ENCODE results near the gene SAMD13. TPM values are rescaled to one million over a fixed set of nuclear protein-coding genes. Genes with fewer than 3 reads are reported as not detected.

SAMD13 gene
- total RNA-seq, 1 experiment from 2014 or later: 1.7 TPM

- H3K27ac Mint-ChIP-seq (ENCODE audit: unreplicated experiment): no peak overlapping the region
- TF ChIP-seq, protein P1, sequence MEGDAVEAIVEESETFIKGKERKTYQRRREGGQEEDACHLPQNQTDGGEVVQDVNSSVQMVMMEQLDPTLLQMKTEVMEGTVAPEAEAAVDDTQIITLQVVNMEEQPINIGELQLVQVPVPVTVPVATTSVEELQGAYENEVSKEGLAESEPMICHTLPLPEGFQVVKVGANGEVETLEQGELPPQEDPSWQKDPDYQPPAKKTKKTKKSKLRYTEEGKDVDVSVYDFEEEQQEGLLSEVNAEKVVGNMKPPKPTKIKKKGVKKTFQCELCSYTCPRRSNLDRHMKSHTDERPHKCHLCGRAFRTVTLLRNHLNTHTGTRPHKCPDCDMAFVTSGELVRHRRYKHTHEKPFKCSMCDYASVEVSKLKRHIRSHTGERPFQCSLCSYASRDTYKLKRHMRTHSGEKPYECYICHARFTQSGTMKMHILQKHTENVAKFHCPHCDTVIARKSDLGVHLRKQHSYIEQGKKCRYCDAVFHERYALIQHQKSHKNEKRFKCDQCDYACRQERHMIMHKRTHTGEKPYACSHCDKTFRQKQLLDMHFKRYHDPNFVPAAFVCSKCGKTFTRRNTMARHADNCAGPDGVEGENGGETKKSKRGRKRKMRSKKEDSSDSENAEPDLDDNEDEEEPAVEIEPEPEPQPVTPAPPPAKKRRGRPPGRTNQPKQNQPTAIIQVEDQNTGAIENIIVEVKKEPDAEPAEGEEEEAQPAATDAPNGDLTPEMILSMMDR (IDR thresholded peaks at IDR 0.05; ENCODE audit: unreplicated experiment): no peak
- H3K4me1 Mint-ChIP-seq (ENCODE audit: low read depth, unreplicated experiment): peaks cover 20% of the 10 kb centered on the region
- H3K4me3 Mint-ChIP-seq (ENCODE audit: low read depth, unreplicated experiment): no peak overlapping the region
- peaks cover 4% of the 10 kb centered on the region for H3K9me3 Mint-ChIP-seq (ENCODE audit: low read depth, unreplicated experiment)
- DNase-seq: no peak
- peaks cover 2% of the 10 kb centered on the region for H3K36me3 Mint-ChIP-seq (ENCODE audit: insufficient read depth, unreplicated experiment)
- BruUV-seq (replicated peaks): no TSS peak
- H3K27me3 Mint-ChIP-seq (ENCODE audit: unreplicated experiment): no peaks in the 10 kb centered on the region
- intact Hi-C loops (cut with micrococcal nuclease; ENCODE audit: unreplicated experiment): loop anchor here (10.0 kb wide), 1 partner anchor 86 kb away; no protein-coding TSS in a partner anchor
- CTCF ChIA-PET: no interaction called here
These were observed 58.8 kb downstream of the SAMD13 start for GRCh38 chr1:84360316-84360715.

GRCh38 chr1:84361796-84362195, 60.3 kb downstream of the SAMD13 start:
- no peaks in the 10 kb centered on the region for H3K27me3 Mint-ChIP-seq (ENCODE audit: unreplicated experiment)
- DNase-seq: no peak
- peaks cover 12% of the 10 kb centered on the region for H3K36me3 Mint-ChIP-seq (ENCODE audit: insufficient read depth, unreplicated experiment)
- TF ChIP-seq, protein P1 (IDR thresholded peaks at IDR 0.05; ENCODE audit: unreplicated experiment): no peak
- CTCF ChIA-PET: no interaction called here
- no peak overlapping the region for H3K4me3 Mint-ChIP-seq (ENCODE audit: low read depth, unreplicated experiment)
- BruUV-seq (replicated peaks): no TSS peak
- peaks cover 4% of the 10 kb centered on the region for H3K9me3 Mint-ChIP-seq (ENCODE audit: low read depth, unreplicated experiment)
- no peak overlapping the region for H3K27ac Mint-ChIP-seq (ENCODE audit: unreplicated experiment)
- H3K4me1 Mint-ChIP-seq (ENCODE audit: low read depth, unreplicated experiment): peaks cover 31% of the 10 kb centered on the region
- intact Hi-C loops (cut with micrococcal nuclease; ENCODE audit: unreplicated experiment): loop anchor here (10.0 kb wide), 1 partner anchor 87 kb away; no protein-coding TSS in a partner anchor

DNA sequence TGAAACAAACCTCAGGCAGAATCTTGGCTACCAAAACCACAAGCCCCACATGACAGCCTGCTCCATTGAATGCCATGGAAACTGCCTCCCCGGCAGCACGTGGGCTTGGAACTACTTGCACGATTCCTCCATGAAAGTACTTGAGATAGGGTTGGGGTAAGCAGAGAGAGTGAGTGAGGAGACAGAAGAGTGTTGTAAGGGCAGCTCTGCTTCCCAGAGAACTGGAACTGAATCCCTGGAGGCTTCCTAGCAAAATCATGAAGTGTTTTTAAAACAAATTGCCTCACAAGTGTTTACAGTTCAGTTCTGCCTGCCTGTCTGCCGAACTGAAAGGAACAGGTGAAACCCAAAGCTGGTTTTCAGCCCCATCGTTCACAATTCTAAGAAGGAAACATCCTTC, 61.5 kb downstream of the SAMD13 start:
- H3K4me1 Mint-ChIP-seq (ENCODE audit: low read depth, unreplicated experiment): peaks cover 31% of the 10 kb centered on the region
- H3K27ac Mint-ChIP-seq (ENCODE audit: unreplicated experiment): no peak overlapping the region
- CTCF ChIA-PET: no interaction called here
- TF ChIP-seq, protein P1 (IDR thresholded peaks at IDR 0.05; ENCODE audit: unreplicated experiment): no peak
- no TSS peak for BruUV-seq (replicated peaks)
- no peak for DNase-seq
- H3K27me3 Mint-ChIP-seq (ENCODE audit: unreplicated experiment): no peaks in the 10 kb centered on the region
- intact Hi-C loops (cut with micrococcal nuclease; ENCODE audit: unreplicated experiment): loop anchor here (10.0 kb wide), 1 partner anchor 88 kb away; no protein-coding TSS in a partner anchor
- H3K9me3 Mint-ChIP-seq (ENCODE audit: low read depth, unreplicated experiment): peaks cover 4% of the 10 kb centered on the region
- peaks cover 12% of the 10 kb centered on the region for H3K36me3 Mint-ChIP-seq (ENCODE audit: insufficient read depth, unreplicated experiment)
- H3K4me3 Mint-ChIP-seq (ENCODE audit: low read depth, unreplicated experiment): no peak overlapping the region

DNA sequence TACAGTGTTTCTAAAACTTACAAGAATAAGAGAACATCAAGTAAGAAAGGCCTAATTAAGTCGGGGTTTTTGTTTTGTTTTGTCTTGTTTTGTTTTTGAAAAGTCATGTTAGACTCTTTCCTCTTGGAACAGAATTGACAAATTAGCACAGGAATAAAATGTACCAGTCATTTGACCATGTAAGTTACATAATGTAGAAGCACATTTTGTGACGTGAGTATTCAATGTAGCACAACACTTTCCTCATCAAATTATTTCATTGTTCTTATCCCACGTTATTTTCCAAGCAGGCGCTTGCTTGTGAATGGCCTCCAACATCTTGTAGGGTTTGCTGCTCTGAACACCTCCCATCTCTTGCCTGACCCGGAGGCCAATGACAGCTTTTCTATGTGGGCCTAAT, 62.1 kb downstream of the SAMD13 start:
- no peak for DNase-seq
- H3K4me3 Mint-ChIP-seq (ENCODE audit: low read depth, unreplicated experiment): no peak overlapping the region
- BruUV-seq (replicated peaks): no TSS peak
- peaks cover 12% of the 10 kb centered on the region for H3K36me3 Mint-ChIP-seq (ENCODE audit: insufficient read depth, unreplicated experiment)
- TF ChIP-seq, protein P1 (IDR thresholded peaks at IDR 0.05; ENCODE audit: unreplicated experiment): no peak
- peaks cover 31% of the 10 kb centered on the region for H3K4me1 Mint-ChIP-seq (ENCODE audit: low read depth, unreplicated experiment)
- peaks cover 4% of the 10 kb centered on the region for H3K9me3 Mint-ChIP-seq (ENCODE audit: low read depth, unreplicated experiment)
- H3K27me3 Mint-ChIP-seq (ENCODE audit: unreplicated experiment): no peaks in the 10 kb centered on the region
- CTCF ChIA-PET: no interaction called here
- no peak overlapping the region for H3K27ac Mint-ChIP-seq (ENCODE audit: unreplicated experiment)
- intact Hi-C loops (cut with micrococcal nuclease; ENCODE audit: unreplicated experiment): loop anchor here (10.0 kb wide), 1 partner anchor 89 kb away; no protein-coding TSS in a partner anchor
